ENCODE measurements around the gene NECAP2.

NECAP2 gene

DNA sequence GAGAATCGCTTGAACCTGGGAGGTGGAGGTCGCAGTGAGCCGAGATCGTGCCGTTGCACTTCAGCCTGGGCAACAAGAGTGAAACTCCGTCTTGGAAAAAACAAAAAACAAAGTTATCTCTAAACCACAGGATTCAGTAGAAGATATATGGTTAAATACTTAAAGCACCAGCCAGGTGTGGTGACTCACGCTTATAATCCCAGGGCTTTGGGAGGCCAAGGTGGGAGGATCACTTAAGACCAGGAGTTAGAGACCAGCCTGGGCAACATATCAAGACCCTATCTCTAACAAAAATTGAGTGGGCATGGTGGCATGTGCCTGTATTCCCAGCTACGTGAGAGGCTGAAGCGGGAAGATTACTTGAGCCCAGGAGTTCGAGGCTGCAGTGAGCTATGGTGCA is 5.6 kb downstream of the NECAP2 start:
- DNase-seq (ENCODE audit: extremely low spot score): no peak
- TF ChIP-seq HDGF (IDR thresholded peaks at IDR 0.05; ENCODE audit: borderline replicate concordance) (no peak), ARNT (IDR thresholded peaks at IDR 0.05) (no peak), L3MBTL2 (conservative IDR thresholded peaks at IDR 0.05) (no peak)
- ChIA-PET POLR2A (interaction anchor here (1.5 kb wide), 1 partner anchor 79 kb away, joined by 3 read pairs; the partner anchor contains the start of gene SZRD1), CTCF (no interaction called here)

DNA sequence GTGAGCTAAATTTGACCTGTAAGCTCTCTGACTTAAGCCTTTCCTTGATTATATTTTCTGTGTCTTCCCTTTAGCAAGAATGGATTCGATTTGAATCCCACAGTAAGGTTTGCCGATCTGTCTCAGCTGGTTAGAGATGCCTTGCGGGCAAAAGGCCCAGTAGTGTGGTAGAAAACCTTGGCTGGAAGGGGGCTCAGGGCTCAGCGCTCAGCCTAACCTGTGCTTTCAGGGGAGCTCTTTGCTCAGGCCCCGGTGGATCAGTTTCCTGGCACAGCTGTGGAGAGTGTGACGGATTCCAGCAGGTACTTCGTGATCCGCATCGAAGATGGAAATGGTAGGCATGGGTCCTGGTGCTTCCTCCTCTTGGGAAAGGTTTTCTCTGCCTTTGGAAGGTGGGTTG is 7.1 kb downstream of the NECAP2 start:
- CTCF ChIA-PET: no interaction called here
- DNase-seq (ENCODE audit: extremely low spot score): no peak
- TF ChIP-seq ZNF384 (IDR thresholded peaks at IDR 0.05) (no peak), BHLHE40 (IDR thresholded peaks at IDR 0.05; ENCODE audit: borderline replicate concordance) (no peak), TARDBP (IDR thresholded peaks at IDR 0.05) (no peak), HDGF (IDR thresholded peaks at IDR 0.05; ENCODE audit: borderline replicate concordance) (no peak), ARNT (IDR thresholded peaks at IDR 0.05) (no peak), SUZ12 (IDR thresholded peaks at IDR 0.05) (no peak), LEF1 (IDR thresholded peaks at IDR 0.05; ENCODE audit: borderline replicate concordance) (no peak), ELF4 (IDR thresholded peaks at IDR 0.05) (no peak), SP1 (IDR thresholded peaks at IDR 0.05) (no peak), L3MBTL2 (conservative IDR thresholded peaks at IDR 0.05) (no peak), CTBP1 (IDR thresholded peaks at IDR 0.05; ENCODE audit: borderline replicate concordance) (no peak), FOXK2 (IDR thresholded peaks at IDR 0.05) (no peak), FOXM1 (IDR thresholded peaks at IDR 0.05; ENCODE audit: borderline replicate concordance) (no peak)
- POLR2A ChIA-PET: interaction anchor here (0.9 kb wide), 1 partner anchor 95 kb away, joined by 3 read pairs; the partner anchor contains the start of gene FBXO42

DNA sequence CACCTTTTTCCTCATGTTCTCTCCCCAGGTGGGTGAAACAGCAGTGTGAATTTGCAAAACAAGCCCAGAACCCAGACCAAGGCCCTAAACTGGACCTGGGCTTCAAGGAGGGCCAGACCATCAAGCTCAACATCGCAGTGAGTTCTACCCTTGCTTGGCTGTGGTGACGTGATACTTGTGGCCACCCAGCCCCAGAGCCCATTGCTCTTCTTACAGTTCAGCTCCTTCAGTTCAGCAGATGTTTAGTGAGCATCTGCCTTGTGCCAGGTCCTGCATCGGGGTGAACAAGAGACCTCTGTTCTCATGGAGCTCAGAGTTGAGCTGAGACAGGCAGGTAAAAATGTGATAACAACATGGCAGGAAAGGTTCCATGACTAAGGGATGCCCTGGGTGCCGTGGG is 8.5 kb downstream of the NECAP2 start:
- DNase-seq (ENCODE audit: extremely low spot score): no peak
- ChIA-PET CTCF (interaction anchor here (0.7 kb wide), 1 partner anchor 174 kb away, joined by 3 read pairs; no protein-coding TSS in a partner anchor), POLR2A (interaction anchor here (1.3 kb wide), 1 partner anchor 8 kb away, joined by 8 read pairs; the partner anchor contains the start of gene NECAP2)
- TF ChIP-seq FOXM1 (IDR thresholded peaks at IDR 0.05; ENCODE audit: borderline replicate concordance) (no peak), BHLHE40 (IDR thresholded peaks at IDR 0.05; ENCODE audit: borderline replicate concordance) (no peak), ELF4 (IDR thresholded peaks at IDR 0.05) (no peak), FOXA1 (IDR thresholded peaks at IDR 0.05) (no peak), ARNT (IDR thresholded peaks at IDR 0.05) (no peak), HDGF (IDR thresholded peaks at IDR 0.05; ENCODE audit: borderline replicate concordance) (no peak), ZNF384 (IDR thresholded peaks at IDR 0.05) (no peak), SUZ12 (IDR thresholded peaks at IDR 0.05) (no peak), TARDBP (IDR thresholded peaks at IDR 0.05) (no peak)
- TF ChIP-seq, protein P1, sequence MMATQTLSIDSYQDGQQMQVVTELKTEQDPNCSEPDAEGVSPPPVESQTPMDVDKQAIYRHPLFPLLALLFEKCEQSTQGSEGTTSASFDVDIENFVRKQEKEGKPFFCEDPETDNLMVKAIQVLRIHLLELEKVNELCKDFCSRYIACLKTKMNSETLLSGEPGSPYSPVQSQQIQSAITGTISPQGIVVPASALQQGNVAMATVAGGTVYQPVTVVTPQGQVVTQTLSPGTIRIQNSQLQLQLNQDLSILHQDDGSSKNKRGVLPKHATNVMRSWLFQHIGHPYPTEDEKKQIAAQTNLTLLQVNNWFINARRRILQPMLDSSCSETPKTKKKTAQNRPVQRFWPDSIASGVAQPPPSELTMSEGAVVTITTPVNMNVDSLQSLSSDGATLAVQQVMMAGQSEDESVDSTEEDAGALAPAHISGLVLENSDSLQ (IDR thresholded peaks at IDR 0.05): no peak

DNA sequence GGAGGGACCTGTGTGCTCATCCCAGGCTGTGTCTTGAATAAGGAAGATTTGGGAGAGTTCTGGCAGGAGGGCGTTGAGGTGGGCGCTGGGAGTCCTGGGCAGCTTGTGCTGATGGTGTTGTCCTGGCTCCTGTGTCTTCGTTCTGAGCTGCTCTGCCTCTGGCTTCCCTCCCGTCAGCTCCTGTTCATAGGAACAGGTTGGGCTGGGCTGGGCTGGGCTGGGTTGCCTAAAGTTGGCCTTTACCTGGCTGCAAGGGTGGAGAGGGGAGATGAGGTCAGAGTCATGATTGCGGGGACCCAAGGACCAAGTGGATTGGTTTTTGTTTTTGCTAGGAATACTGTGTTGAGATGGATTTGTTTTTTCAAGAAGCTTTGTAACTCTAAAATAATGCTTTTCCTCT is 9.1 kb downstream of the NECAP2 start:
- no peak for TF ChIP-seq NFRKB (IDR thresholded peaks at IDR 0.05)
- no peak for TF ChIP-seq BHLHE40 (IDR thresholded peaks at IDR 0.05; ENCODE audit: borderline replicate concordance)
- TF ChIP-seq SUZ12 (IDR thresholded peaks at IDR 0.05): no peak
- TF ChIP-seq, protein P1 (IDR thresholded peaks at IDR 0.05): no peak
- TF ChIP-seq SP1 (IDR thresholded peaks at IDR 0.05): no peak
- no peak for TF ChIP-seq CTBP1 (IDR thresholded peaks at IDR 0.05; ENCODE audit: borderline replicate concordance)
- TF ChIP-seq HDGF (IDR thresholded peaks at IDR 0.05; ENCODE audit: borderline replicate concordance): no peak
- TF ChIP-seq L3MBTL2 (conservative IDR thresholded peaks at IDR 0.05): no peak
- no peak for TF ChIP-seq TARDBP (IDR thresholded peaks at IDR 0.05)
- TF ChIP-seq ARNT (IDR thresholded peaks at IDR 0.05): no peak
- no peak for TF ChIP-seq ZNF384 (IDR thresholded peaks at IDR 0.05)
- TF ChIP-seq FOXA1 (IDR thresholded peaks at IDR 0.05): no peak
- no peak for TF ChIP-seq LEF1 (IDR thresholded peaks at IDR 0.05; ENCODE audit: borderline replicate concordance)
- no peak for TF ChIP-seq FOXM1 (IDR thresholded peaks at IDR 0.05; ENCODE audit: borderline replicate concordance)
- no peak for TF ChIP-seq ELF4 (IDR thresholded peaks at IDR 0.05)
- POLR2A ChIA-PET: interaction anchor here (1.3 kb wide), 1 partner anchor 9 kb away, joined by 8 read pairs; the partner anchor contains the start of gene NECAP2
- CTCF ChIA-PET: no interaction called here

DNA sequence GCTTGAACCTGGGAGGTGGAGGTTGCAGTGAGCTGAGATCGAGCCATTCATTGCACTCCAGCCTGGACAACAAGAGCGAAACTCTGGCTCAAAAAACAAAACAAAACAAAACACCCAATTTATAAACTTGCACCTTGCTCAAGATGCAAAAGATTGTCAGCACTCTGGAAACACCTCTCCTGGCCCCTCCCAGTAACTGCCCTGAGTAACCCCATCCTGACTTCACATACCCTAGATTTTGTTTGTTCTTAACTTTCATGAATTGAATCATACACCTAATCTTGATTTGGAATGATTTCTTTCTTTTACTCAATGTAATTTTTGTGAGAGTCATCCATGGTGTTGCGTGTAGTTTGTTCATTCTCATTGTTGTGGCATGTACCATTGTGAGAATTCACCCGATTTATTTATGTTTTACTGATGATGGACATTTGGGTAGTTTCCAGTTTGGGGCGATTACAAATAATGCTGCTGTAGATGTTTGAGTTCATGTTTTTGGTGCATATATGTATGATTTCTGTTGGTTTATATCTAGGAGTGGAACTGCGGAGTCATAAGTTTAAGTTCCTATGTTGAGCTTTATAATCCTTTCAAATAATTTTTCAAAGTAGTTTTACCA is 10.4 kb downstream of the NECAP2 start:
- CTCF ChIA-PET: no interaction called here
- TF ChIP-seq ZNF384 (IDR thresholded peaks at IDR 0.05) (no peak), HDGF (IDR thresholded peaks at IDR 0.05; ENCODE audit: borderline replicate concordance) (no peak), SP1 (IDR thresholded peaks at IDR 0.05) (no peak), SUZ12 (IDR thresholded peaks at IDR 0.05) (no peak), ARNT (IDR thresholded peaks at IDR 0.05) (no peak), BHLHE40 (IDR thresholded peaks at IDR 0.05; ENCODE audit: borderline replicate concordance) (no peak), TARDBP (IDR thresholded peaks at IDR 0.05) (no peak), ELF4 (IDR thresholded peaks at IDR 0.05) (no peak), FOXK2 (IDR thresholded peaks at IDR 0.05) (no peak), L3MBTL2 (conservative IDR thresholded peaks at IDR 0.05) (no peak), CTBP1 (IDR thresholded peaks at IDR 0.05; ENCODE audit: borderline replicate concordance) (no peak), LEF1 (IDR thresholded peaks at IDR 0.05; ENCODE audit: borderline replicate concordance) (no peak)
- TF ChIP-seq, protein P1 (IDR thresholded peaks at IDR 0.05): no peak
- no peak for DNase-seq (ENCODE audit: extremely low spot score)
- POLR2A ChIA-PET: interaction anchor here (2.0 kb wide), 1 partner anchor 11 kb away, joined by 10 read pairs; the partner anchor contains the start of gene NECAP2

More for the DNA sequence above, 9.1 kb downstream of the NECAP2 start:
- DNase-seq (ENCODE audit: extremely low spot score): no peak
